ENCODE data around the gene KCNQ1. TPM values are rescaled to one million over a fixed set of nuclear protein-coding genes. Genes with fewer than 3 reads are reported as not detected.

Gene KCNQ1
- polyA plus RNA-seq, 1 donor from 2014 or later = not detected

DNA sequence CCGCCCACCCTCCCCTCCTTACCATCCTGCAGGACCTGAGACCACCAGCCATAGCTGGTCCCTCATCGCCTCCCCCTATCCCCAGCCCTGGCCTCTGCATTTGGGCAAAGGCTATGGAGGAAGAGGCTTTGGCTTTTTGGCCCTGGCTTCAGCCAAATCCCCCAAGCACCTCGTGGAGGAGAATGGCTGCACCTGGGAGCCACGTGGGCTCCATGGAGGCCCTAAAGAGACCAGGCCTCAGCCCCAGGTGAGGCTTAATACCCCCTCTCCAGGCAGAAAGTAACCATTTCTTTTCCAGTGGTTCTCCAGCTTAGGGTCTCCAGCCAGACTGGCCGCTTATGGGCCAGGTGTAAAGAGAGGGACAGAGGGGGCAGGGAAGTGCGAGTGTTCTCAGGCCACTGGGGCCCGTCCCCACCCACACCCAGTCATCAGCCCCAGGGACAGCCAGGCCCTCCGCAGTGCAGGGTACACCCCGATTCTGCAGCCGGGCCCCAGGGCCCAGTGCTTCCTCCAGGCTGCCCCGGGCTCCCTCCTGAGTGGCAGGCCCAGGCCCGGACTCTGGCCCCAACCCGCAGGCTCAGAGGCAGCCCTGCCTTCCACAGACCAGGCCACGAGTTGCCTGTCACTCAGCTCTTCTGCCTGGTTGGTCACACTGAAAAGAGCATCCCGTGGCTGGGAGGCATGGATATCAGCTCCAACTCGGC lies 414.3 kb downstream of the KCNQ1 start:
- Histone ChIP-seq H3K9me3 (ENCODE audit: low read length) (no peaks in the 10 kb centered on the region), H3K9ac (ENCODE audit: low read length) (no peak overlapping the region), H3K79me2 (replicated peaks; ENCODE audit: insufficient read depth, low read length) (no peaks in the 10 kb centered on the region), H3K36me3 (ENCODE audit: insufficient read depth, low read length) (no peaks in the 10 kb centered on the region), H3K27me3 (ENCODE audit: insufficient read depth, low read depth, low read length) (peaks cover 10% of the 10 kb centered on the region), H2AFZ (ENCODE audit: low read depth, low read length) (no peak overlapping the region), H3K4me3 (ENCODE audit: low read length) (no peak overlapping the region), H3K9me2 (ENCODE audit: insufficient read depth, low read length) (no peaks in the 10 kb centered on the region), H4K20me1 (ENCODE audit: insufficient read depth) (no peaks in the 10 kb centered on the region), H3F3A (ENCODE audit: insufficient read depth, low read length, poor library complexity, severe bottlenecking) (no peaks in the 10 kb centered on the region), H3K4me2 (ENCODE audit: low read length) (no peak overlapping the region), H3K27ac (ENCODE audit: low read length) (no peak overlapping the region)
- no peak for TF ChIP-seq MXI1 (conservative IDR thresholded peaks at IDR 0.05; ENCODE audit: poor library complexity, severe bottlenecking)
- TF ChIP-seq, protein P1, sequence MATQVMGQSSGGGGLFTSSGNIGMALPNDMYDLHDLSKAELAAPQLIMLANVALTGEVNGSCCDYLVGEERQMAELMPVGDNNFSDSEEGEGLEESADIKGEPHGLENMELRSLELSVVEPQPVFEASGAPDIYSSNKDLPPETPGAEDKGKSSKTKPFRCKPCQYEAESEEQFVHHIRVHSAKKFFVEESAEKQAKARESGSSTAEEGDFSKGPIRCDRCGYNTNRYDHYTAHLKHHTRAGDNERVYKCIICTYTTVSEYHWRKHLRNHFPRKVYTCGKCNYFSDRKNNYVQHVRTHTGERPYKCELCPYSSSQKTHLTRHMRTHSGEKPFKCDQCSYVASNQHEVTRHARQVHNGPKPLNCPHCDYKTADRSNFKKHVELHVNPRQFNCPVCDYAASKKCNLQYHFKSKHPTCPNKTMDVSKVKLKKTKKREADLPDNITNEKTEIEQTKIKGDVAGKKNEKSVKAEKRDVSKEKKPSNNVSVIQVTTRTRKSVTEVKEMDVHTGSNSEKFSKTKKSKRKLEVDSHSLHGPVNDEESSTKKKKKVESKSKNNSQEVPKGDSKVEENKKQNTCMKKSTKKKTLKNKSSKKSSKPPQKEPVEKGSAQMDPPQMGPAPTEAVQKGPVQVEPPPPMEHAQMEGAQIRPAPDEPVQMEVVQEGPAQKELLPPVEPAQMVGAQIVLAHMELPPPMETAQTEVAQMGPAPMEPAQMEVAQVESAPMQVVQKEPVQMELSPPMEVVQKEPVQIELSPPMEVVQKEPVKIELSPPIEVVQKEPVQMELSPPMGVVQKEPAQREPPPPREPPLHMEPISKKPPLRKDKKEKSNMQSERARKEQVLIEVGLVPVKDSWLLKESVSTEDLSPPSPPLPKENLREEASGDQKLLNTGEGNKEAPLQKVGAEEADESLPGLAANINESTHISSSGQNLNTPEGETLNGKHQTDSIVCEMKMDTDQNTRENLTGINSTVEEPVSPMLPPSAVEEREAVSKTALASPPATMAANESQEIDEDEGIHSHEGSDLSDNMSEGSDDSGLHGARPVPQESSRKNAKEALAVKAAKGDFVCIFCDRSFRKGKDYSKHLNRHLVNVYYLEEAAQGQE (IDR thresholded peaks at IDR 0.05; ENCODE audit: borderline replicate concordance) = no peak
- no peak for TF ChIP-seq POLR2AphosphoS5 (IDR thresholded peaks at IDR 0.05)
- no peak for TF ChIP-seq EZH2 (IDR thresholded peaks at IDR 0.05; ENCODE audit: borderline replicate concordance, insufficient read depth, low read length, poor library complexity, severe bottlenecking)
- no peak for TF ChIP-seq RAD21 (conservative IDR thresholded peaks at IDR 0.05)
- no peak for TF ChIP-seq SMC3 (conservative IDR thresholded peaks at IDR 0.05; ENCODE audit: poor library complexity)
- TF ChIP-seq, protein P2, sequence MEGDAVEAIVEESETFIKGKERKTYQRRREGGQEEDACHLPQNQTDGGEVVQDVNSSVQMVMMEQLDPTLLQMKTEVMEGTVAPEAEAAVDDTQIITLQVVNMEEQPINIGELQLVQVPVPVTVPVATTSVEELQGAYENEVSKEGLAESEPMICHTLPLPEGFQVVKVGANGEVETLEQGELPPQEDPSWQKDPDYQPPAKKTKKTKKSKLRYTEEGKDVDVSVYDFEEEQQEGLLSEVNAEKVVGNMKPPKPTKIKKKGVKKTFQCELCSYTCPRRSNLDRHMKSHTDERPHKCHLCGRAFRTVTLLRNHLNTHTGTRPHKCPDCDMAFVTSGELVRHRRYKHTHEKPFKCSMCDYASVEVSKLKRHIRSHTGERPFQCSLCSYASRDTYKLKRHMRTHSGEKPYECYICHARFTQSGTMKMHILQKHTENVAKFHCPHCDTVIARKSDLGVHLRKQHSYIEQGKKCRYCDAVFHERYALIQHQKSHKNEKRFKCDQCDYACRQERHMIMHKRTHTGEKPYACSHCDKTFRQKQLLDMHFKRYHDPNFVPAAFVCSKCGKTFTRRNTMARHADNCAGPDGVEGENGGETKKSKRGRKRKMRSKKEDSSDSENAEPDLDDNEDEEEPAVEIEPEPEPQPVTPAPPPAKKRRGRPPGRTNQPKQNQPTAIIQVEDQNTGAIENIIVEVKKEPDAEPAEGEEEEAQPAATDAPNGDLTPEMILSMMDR (IDR thresholded peaks at IDR 0.05; ENCODE audit: poor library complexity, severe bottlenecking) = no peak
- no peak for TF ChIP-seq TAF1 (IDR thresholded peaks at IDR 0.05; ENCODE audit: low read depth)
- no peak for TF ChIP-seq EP300 (conservative IDR thresholded peaks at IDR 0.05; ENCODE audit: poor library complexity, severe bottlenecking)

DNA sequence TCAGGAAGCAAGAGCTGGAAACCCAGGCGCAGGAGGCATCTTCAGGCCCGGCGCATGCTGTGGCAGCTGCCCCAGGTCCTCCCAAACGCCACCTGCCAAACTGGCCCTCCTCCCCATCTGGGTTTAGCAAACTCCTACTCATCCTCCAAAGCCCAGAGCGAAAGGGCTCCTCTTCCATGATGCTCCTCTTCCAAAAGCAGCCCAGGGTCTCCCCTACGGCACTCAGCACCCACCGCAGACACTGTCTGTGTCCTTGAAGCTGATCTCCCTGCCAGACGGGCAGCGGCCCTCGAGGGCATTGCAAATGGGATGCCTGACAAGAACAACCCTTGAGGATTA lies 414.9 kb downstream of the KCNQ1 start:
- Histone ChIP-seq H3K9me2 (ENCODE audit: insufficient read depth, low read length) (no peaks in the 10 kb centered on the region), H3K4me2 (ENCODE audit: low read length) (no peak overlapping the region), H3K27ac (ENCODE audit: low read length) (no peak overlapping the region), H3K36me3 (ENCODE audit: insufficient read depth, low read length) (no peaks in the 10 kb centered on the region), H4K20me1 (ENCODE audit: insufficient read depth) (no peaks in the 10 kb centered on the region), H2AFZ (ENCODE audit: low read depth, low read length) (no peak overlapping the region), H3K27me3 (ENCODE audit: insufficient read depth, low read depth, low read length) (peaks cover 10% of the 10 kb centered on the region), H3K4me3 (ENCODE audit: low read length) (no peak overlapping the region), H3K79me2 (replicated peaks; ENCODE audit: insufficient read depth, low read length) (no peaks in the 10 kb centered on the region), H3F3A (ENCODE audit: insufficient read depth, low read length, poor library complexity, severe bottlenecking) (no peaks in the 10 kb centered on the region), H3K9me3 (ENCODE audit: low read length) (no peaks in the 10 kb centered on the region), H3K9ac (ENCODE audit: low read length) (no peak overlapping the region)
- TF ChIP-seq MXI1 (conservative IDR thresholded peaks at IDR 0.05; ENCODE audit: poor library complexity, severe bottlenecking) (no peak), EZH2 (IDR thresholded peaks at IDR 0.05; ENCODE audit: borderline replicate concordance, insufficient read depth, low read length, poor library complexity, severe bottlenecking) (no peak), POLR2AphosphoS5 (IDR thresholded peaks at IDR 0.05) (no peak), SMC3 (conservative IDR thresholded peaks at IDR 0.05; ENCODE audit: poor library complexity) (no peak), TAF1 (IDR thresholded peaks at IDR 0.05; ENCODE audit: low read depth) (no peak), RAD21 (conservative IDR thresholded peaks at IDR 0.05) (no peak), EP300 (conservative IDR thresholded peaks at IDR 0.05; ENCODE audit: poor library complexity, severe bottlenecking) (no peak)
- TF ChIP-seq, protein P2 (IDR thresholded peaks at IDR 0.05; ENCODE audit: poor library complexity, severe bottlenecking) = no peak
- TF ChIP-seq, protein P1 (IDR thresholded peaks at IDR 0.05; ENCODE audit: borderline replicate concordance) = no peak

Data from neural cell (in vitro differentiated cells).